ENCODE data around the gene NOTO. TPM values are rescaled to one million over a fixed set of nuclear protein-coding genes. Genes with fewer than 3 reads are reported as not detected.

The NOTO gene
- total and polyA plus RNA-seq, 2 of the 8 experiments (the other 6 are each of a cell fraction or from before 2014, with no cell fraction given) = 0.33 to 0.54 TPM

DNA sequence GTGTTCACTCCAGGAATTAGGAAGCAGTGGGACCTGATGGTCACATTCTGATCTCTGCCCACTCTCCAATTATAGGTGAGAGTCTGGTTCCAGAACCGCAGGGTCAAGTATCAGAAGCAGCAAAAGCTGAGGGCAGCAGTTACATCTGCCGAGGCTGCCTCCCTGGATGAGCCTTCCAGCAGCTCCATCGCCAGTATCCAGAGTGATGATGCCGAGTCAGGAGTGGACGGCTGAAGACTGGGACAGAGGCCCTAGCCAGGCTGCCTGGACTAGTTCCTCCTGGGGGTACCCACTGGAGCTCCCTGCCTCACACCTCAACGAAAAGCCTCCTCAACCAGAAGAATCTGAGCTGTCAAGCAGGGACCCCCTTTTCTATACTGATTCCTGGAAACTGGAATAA, 8.3 kb downstream of the NOTO start:
- H2BK20ac ChIP-seq (ENCODE audit: low read length) = no peak overlapping the region
- no peak overlapping the region for H3K4me2 ChIP-seq (ENCODE audit: insufficient read depth in 1 of 2, low read depth in 2 of 2, low read length in 2 of 2)
- H2BK5ac ChIP-seq (ENCODE audit: low read depth, low read length) = no peak overlapping the region
- H4K8ac ChIP-seq (ENCODE audit: extremely low read depth, insufficient read depth, low read length) = no peak overlapping the region; the same call in 1 of the 2 replicates
- WGBS, 2 experiments (ENCODE audit: extremely low coverage in 1 of 2, insufficient coverage in 1 of 2, insufficient read length in 1 of 2, insufficient replicate concordance in 2 of 2, low coverage in 1 of 2, low lambda C conversion rate in 2 of 2, missing lambda C conversion rate in 1 of 2) = 87% methylated on average over 6 of the region's 6 CpGs; no CpG with 5 or more reads in 1 of the 2 experiments
- no peak overlapping the region for H2BK12ac ChIP-seq (ENCODE audit: low read depth, low read length)
- no peaks in the 10 kb centered on the region for H4K20me1 ChIP-seq (replicated peaks in 1 of 2; ENCODE audit: control insufficient read depth in 1 of 2, insufficient read depth in 2 of 2, low read length in 2 of 2)
- H3K27ac ChIP-seq (ENCODE audit: low read depth, low read length) = no peak overlapping the region
- H4K5ac ChIP-seq (ENCODE audit: insufficient read length, low read depth, low read length) = no peak overlapping the region
- H3K14ac ChIP-seq (ENCODE audit: insufficient read length) = no peak overlapping the region
- no peak overlapping the region for H3K56ac ChIP-seq (replicated peaks; ENCODE audit: insufficient read length, low read depth, low read length)
- DNase-seq (ENCODE audit: low read depth in 1 of 2, low spot score in 2 of 2) (no peak), FAIRE-seq (no peak)
- H3K27me3 ChIP-seq (replicated peaks in 1 of 4; ENCODE audit: control insufficient read depth in 3 of 4, extremely low read depth in 1 of 4, insufficient read depth in 3 of 4, low read length in 3 of 4) = peaks cover 0 to 4% (median 2%) of the 10 kb centered on the region in 4 experiments; a peak in 1 of 7 replicates
- H4K91ac ChIP-seq (replicated peaks; ENCODE audit: insufficient read length, low read length) = no peak overlapping the region
- no peaks in the 10 kb centered on the region for H3K36me3 ChIP-seq (ENCODE audit: control insufficient read depth in 2 of 4, insufficient read depth in 4 of 4, low read length in 3 of 4)
- H2BK120ac ChIP-seq (replicated peaks; ENCODE audit: low read depth, low read length) = no peak overlapping the region
- H3K23ac ChIP-seq (ENCODE audit: insufficient read length) = no peak overlapping the region
- peaks cover 3% of the 10 kb centered on the region; the same call in 1 of the 2 replicates for H3K79me1 ChIP-seq (ENCODE audit: low read depth, low read length)
- ChIA-PET CTCF (ENCODE audit: partially characterized antibody) (interaction anchor here (0.9 to 8.4 kb wide), 9 partner anchors 8 to 318 kb away, joined by 3 to 92 read pairs (median 4); no protein-coding TSS in a partner anchor), POLR2A (ENCODE audit: partially characterized antibody) (interaction anchor here (2.4 to 6.2 kb wide), 3 partner anchors 8 to 33 kb away, joined by 8 to 39 read pairs (median 17); partner anchors contain the start of genes CCT7, NOTO and PRADC1)
- H3K4ac ChIP-seq (replicated peaks; ENCODE audit: insufficient read length, low read depth, low read length) = no peak overlapping the region
- H3K23me2 ChIP-seq (ENCODE audit: low read depth, low read length) = peaks cover 3% of the 10 kb centered on the region; the same call in 1 of the 2 replicates
- H3K9ac ChIP-seq (replicated peaks in 1 of 4; ENCODE audit: extremely low read depth in 1 of 4, low read depth in 3 of 4, low read length in 3 of 4) = no peak overlapping the region
- H3K79me2 ChIP-seq (ENCODE audit: control insufficient read depth in 1 of 2, insufficient read depth in 2 of 2, low read length in 2 of 2) = peaks cover 5 to 12% of the 10 kb centered on the region in 2 experiments
- H2BK15ac ChIP-seq (ENCODE audit: low read length) = no peak overlapping the region
- peaks cover 0 to 3% (median 2%) of the 10 kb centered on the region in 4 experiments; a peak in 3 of 7 replicates for H3K4me1 ChIP-seq (replicated peaks in 1 of 4; ENCODE audit: control insufficient read depth in 3 of 4, insufficient read depth in 4 of 4, low read length in 3 of 4)
- H3K9me3 ChIP-seq (ENCODE audit: insufficient read depth in 2 of 2, low read depth in 1 of 2, low read length in 1 of 2) = no peaks in the 10 kb centered on the region
- H3K4me3 ChIP-seq (ENCODE audit: extremely low read depth in 1 of 4, insufficient read depth in 2 of 4, low read depth in 3 of 4, low read length in 4 of 4) = no peak overlapping the region
- H2AK5ac ChIP-seq (ENCODE audit: low read depth, low read length) = no peak overlapping the region
- H3K18ac ChIP-seq (ENCODE audit: extremely low read depth, low read length) = no peak overlapping the region
- no peak overlapping the region for H2AFZ ChIP-seq (ENCODE audit: low read length)
- no peak for TF ChIP-seq MAFK (IDR thresholded peaks at IDR 0.05; ENCODE audit: low read depth, low read length)
- no peak for TF ChIP-seq ASH2L (IDR thresholded peaks at IDR 0.05; ENCODE audit: low read length)
- no peak for TF ChIP-seq EP300 (IDR thresholded peaks at IDR 0.05; ENCODE audit: borderline replicate concordance in 1 of 2, low read depth in 2 of 2, low read length in 2 of 2)
- no peak for TF ChIP-seq CBX8 (IDR thresholded peaks at IDR 0.05; ENCODE audit: borderline replicate concordance, low read depth, low read length)
- no peak for TF ChIP-seq ZNF274 (IDR thresholded peaks at IDR 0.05; ENCODE audit: borderline replicate concordance, extremely low read depth, low read length)
- no peak for TF ChIP-seq TAF7 (optimal IDR thresholded peaks at IDR 0.05; ENCODE audit: borderline replicate concordance, low read depth, low read length)
- no peak for TF ChIP-seq RAD21 (IDR thresholded peaks at IDR 0.05 in 1 of 2, conservative IDR thresholded peaks at IDR 0.05 in 1 of 2; ENCODE audit: low read depth in 2 of 2, low read length in 2 of 2)
- TF ChIP-seq PHF8 (conservative IDR thresholded peaks at IDR 0.05; ENCODE audit: low read depth, low read length) = no peak
- no peak for TF ChIP-seq EZH2 (IDR thresholded peaks at IDR 0.05; ENCODE audit: low read depth, low read length, severe bottlenecking)
- TF ChIP-seq, protein P1, sequence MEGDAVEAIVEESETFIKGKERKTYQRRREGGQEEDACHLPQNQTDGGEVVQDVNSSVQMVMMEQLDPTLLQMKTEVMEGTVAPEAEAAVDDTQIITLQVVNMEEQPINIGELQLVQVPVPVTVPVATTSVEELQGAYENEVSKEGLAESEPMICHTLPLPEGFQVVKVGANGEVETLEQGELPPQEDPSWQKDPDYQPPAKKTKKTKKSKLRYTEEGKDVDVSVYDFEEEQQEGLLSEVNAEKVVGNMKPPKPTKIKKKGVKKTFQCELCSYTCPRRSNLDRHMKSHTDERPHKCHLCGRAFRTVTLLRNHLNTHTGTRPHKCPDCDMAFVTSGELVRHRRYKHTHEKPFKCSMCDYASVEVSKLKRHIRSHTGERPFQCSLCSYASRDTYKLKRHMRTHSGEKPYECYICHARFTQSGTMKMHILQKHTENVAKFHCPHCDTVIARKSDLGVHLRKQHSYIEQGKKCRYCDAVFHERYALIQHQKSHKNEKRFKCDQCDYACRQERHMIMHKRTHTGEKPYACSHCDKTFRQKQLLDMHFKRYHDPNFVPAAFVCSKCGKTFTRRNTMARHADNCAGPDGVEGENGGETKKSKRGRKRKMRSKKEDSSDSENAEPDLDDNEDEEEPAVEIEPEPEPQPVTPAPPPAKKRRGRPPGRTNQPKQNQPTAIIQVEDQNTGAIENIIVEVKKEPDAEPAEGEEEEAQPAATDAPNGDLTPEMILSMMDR (IDR thresholded peaks at IDR 0.05; ENCODE audit: control extremely low read depth in 1 of 3, insufficient read depth in 1 of 3, low read depth in 1 of 3, low read length in 3 of 3) = no peak

Data from H1 (cell line).